ENCODE results near the gene C1orf232.

C1orf232 gene

GRCh38 chr1:26177182-26177684 is 8.5 kb upstream of the C1orf232 start, which contains the start of gene CNKSR1:
Gene CNKSR1, plus strand, starts transcription at chr1:26177491. Its CDS starts 57 bp downstream, at chr1:26177548.
- DNase-seq = no peak

- DNase-seq = no peak
Measured at GRCh38 chr1:26175346-26175745, 6.6 kb upstream of the C1orf232 start.

GRCh38 chr1:26171084-26172072 is 2.6 kb upstream of the C1orf232 start, which contains the start of gene ZNF593OS:
Gene ZNF593OS, minus strand, starts transcription at chr1:26171832. Its CDS starts 171 bp downstream, at chr1:26171661.
- DNase-seq = no peak

- no peak for DNase-seq
Measured at GRCh38 chr1:26170472-26170821, 1.7 kb upstream of the C1orf232 start.

GRCh38 chr1:26169669-26170471 is 1.1 kb upstream of the C1orf232 start, which contains the start of gene ZNF593:
Gene ZNF593, plus strand, starts transcription at chr1:26169908. Its CDS starts 76 bp downstream, at chr1:26169984.
- peak; percentile 86 for DNase-seq

GRCh38 chr1:26169198-26169554 is 413 bp upstream of the C1orf232 start:
- no peak for DNase-seq

- no peak for DNase-seq
Measured at GRCh38 chr1:26166719-26167281, 2.0 kb downstream of the C1orf232 start.

- DNase-seq = no peak
Measured at GRCh38 chr1:26164861-26165842, 3.6 kb downstream of the C1orf232 start.

- DNase-seq = no peak
Measured at GRCh38 chr1:26164036-26164860, 4.5 kb downstream of the C1orf232 start.

GRCh38 chr1:26163684-26164035 is 5.1 kb downstream of the C1orf232 start:
- DNase-seq = no peak

GRCh38 chr1:26162220-26162709 is 6.5 kb downstream of the C1orf232 start:
- DNase-seq = no peak

GRCh38 chr1:26161415-26162219 is 7.1 kb downstream of the C1orf232 start:
- DNase-seq = peak; percentile 27

- DNase-seq = no peak
Measured at GRCh38 chr1:26160527-26161414, 8.0 kb downstream of the C1orf232 start.

- no peak for DNase-seq
Measured at GRCh38 chr1:26159743-26160039, 9.1 kb downstream of the C1orf232 start.

GRCh38 chr1:26158908-26159742 is 9.6 kb downstream of the C1orf232 start, which contains the start of gene FAM110D:
Gene FAM110D, plus strand, starts transcription at chr1:26159079. Its CDS starts 2,213 bp downstream, at chr1:26161292.
- DNase-seq = no peak

- DNase-seq = no peak
Measured at GRCh38 chr1:26158271-26158907, 10.4 kb downstream of the C1orf232 start.

All from MV-4-11 (cell line).